Measurements from ENCODE around the gene IGFBP3.

- no peak for TF ChIP-seq CTCF (IDR thresholded peaks at IDR 0.05; ENCODE audit: insufficient read depth, low read depth, low read length)
- TF ChIP-seq EZH2 (IDR thresholded peaks at IDR 0.05; ENCODE audit: insufficient read depth, low read length): no peak
These were observed 39.8 kb downstream of the IGFBP3 start for GRCh38 chr7:45881280-45881758.
